CD4-positive, alpha-beta T cell treated with Interleukin-17A for 1 hour (primary cell): ENCODE data around the gene HIKESHI.

Experiments used
- DNase-seq: peaks from one replicate; pipeline ENCODE4 v3.0.0-alpha.2; 2020

Gene HIKESHI

GRCh38 chr11:86380295-86381059, 78.4 kb downstream of the HIKESHI start:
- DNase-seq: no peak

GRCh38 chr11:86383041-86383955, 81.3 kb downstream of the HIKESHI start:
- no peak for DNase-seq

- DNase-seq: no peak
These were observed 84.2 kb downstream of the HIKESHI start for GRCh38 chr11:86386283-86386682.

- DNase-seq: no peak
These were observed 84.7 kb downstream of the HIKESHI start for GRCh38 chr11:86386746-86387145.

- no peak for DNase-seq
These were observed 86.2 kb downstream of the HIKESHI start for GRCh38 chr11:86388198-86388597.

GRCh38 chr11:86390487-86390886, 88.4 kb downstream of the HIKESHI start:
- no peak for DNase-seq

- no peak for DNase-seq
These were observed 93.1 kb downstream of the HIKESHI start for GRCh38 chr11:86395061-86395551.
